ENCODE measurements around the gene SGK1. TPM values are rescaled to one million over a fixed set of nuclear protein-coding genes. Genes with fewer than 3 reads are reported as not detected.

SGK1 gene
- total RNA-seq, 3 donors from 2014 or later = 104 to 459 (median 193) TPM

GRCh38 chr6:134162932-134163331 is 155.0 kb downstream of the SGK1 start:
- no peaks in the 10 kb centered on the region for H3K4me1 ChIP-seq
- intact Hi-C loops (cut with DNase I; ENCODE audit: low total_unique reads) = no loop called here
- H3K27ac ChIP-seq = no peak overlapping the region
- H3K4me3 ChIP-seq = no peak overlapping the region
- TF ChIP-seq CTCF (IDR thresholded peaks at IDR 0.05) (no peak), POLR2AphosphoS5 (IDR thresholded peaks at IDR 0.05) (no peak), POLR2A (IDR thresholded peaks at IDR 0.05) (no peak)
- H3K9me3 ChIP-seq = no peaks in the 10 kb centered on the region
- H3K36me3 ChIP-seq = no peaks in the 10 kb centered on the region
- no peak for DNase-seq (ENCODE audit: low spot score in 2 of 2)
- H3K27me3 ChIP-seq = no peaks in the 10 kb centered on the region

- Histone ChIP-seq H3K36me3 (no peaks in the 10 kb centered on the region), H3K9me3 (no peaks in the 10 kb centered on the region), H3K27me3 (no peaks in the 10 kb centered on the region), H3K4me3 (no peak overlapping the region), H3K4me1 (no peaks in the 10 kb centered on the region), H3K27ac (no peak overlapping the region)
- DNase-seq (ENCODE audit: low spot score in 2 of 2) = no peak
- TF ChIP-seq CTCF (IDR thresholded peaks at IDR 0.05) (no peak), POLR2AphosphoS5 (IDR thresholded peaks at IDR 0.05) (no peak), POLR2A (IDR thresholded peaks at IDR 0.05) (no peak)
- intact Hi-C loops (cut with DNase I; ENCODE audit: low total_unique reads) = no loop called here
These were observed 156.9 kb downstream of the SGK1 start for GRCh38 chr6:134161041-134161440.

- H3K9me3 ChIP-seq = no peaks in the 10 kb centered on the region
- H3K36me3 ChIP-seq = no peaks in the 10 kb centered on the region
- H3K27ac ChIP-seq = no peak overlapping the region
- H3K27me3 ChIP-seq = no peaks in the 10 kb centered on the region
- no peak for DNase-seq (ENCODE audit: low spot score in 2 of 2)
- no peak overlapping the region for H3K4me3 ChIP-seq
- H3K4me1 ChIP-seq = no peaks in the 10 kb centered on the region
- no peak for TF ChIP-seq CTCF (IDR thresholded peaks at IDR 0.05)
- intact Hi-C loops (cut with DNase I; ENCODE audit: low total_unique reads) = no loop called here
These were observed 165.0 kb downstream of the SGK1 start for GRCh38 chr6:134152767-134153485.

GRCh38 chr6:134148566-134148965 is 169.3 kb downstream of the SGK1 start:
- intact Hi-C loops (cut with DNase I; ENCODE audit: low total_unique reads) = no loop called here
- Histone ChIP-seq H3K4me1 (no peaks in the 10 kb centered on the region), H3K4me3 (no peak overlapping the region), H3K27me3 (no peaks in the 10 kb centered on the region), H3K36me3 (no peaks in the 10 kb centered on the region), H3K9me3 (no peaks in the 10 kb centered on the region), H3K27ac (no peak overlapping the region)
- DNase-seq (ENCODE audit: low spot score in 2 of 2) = no peak
- no peak for TF ChIP-seq POLR2AphosphoS5 (IDR thresholded peaks at IDR 0.05)
- TF ChIP-seq CTCF (IDR thresholded peaks at IDR 0.05) = no peak
- TF ChIP-seq POLR2A (IDR thresholded peaks at IDR 0.05) = no peak

- Histone ChIP-seq H3K27me3 (no peaks in the 10 kb centered on the region), H3K27ac (no peak overlapping the region), H3K9me3 (no peaks in the 10 kb centered on the region), H3K4me1 (no peaks in the 10 kb centered on the region), H3K36me3 (no peaks in the 10 kb centered on the region), H3K4me3 (no peak overlapping the region)
- TF ChIP-seq CTCF (IDR thresholded peaks at IDR 0.05) = no peak
- TF ChIP-seq POLR2A (IDR thresholded peaks at IDR 0.05) = no peak
- no peak for TF ChIP-seq POLR2AphosphoS5 (IDR thresholded peaks at IDR 0.05)
- no peak for DNase-seq (ENCODE audit: low spot score in 2 of 2)
- intact Hi-C loops (cut with DNase I; ENCODE audit: low total_unique reads) = no loop called here
These were observed 170.8 kb downstream of the SGK1 start for GRCh38 chr6:134147034-134147533.

Data from breast epithelium (tissue), 4 donors.